Right atrium auricular region (tissue), 2 donors: ENCODE data around the gene DNM2. TPM values are rescaled to one million over a fixed set of nuclear protein-coding genes. Genes with fewer than 3 reads are reported as not detected.

Experiments
- DNase-seq: peaks from one replicate; pipeline ENCODE4 v3.0.0-alpha.2; 2019; ENCODE audit warnings: low spot score
- H3K27ac ChIP-seq, 2 donors: fragments of 200-600 bp; sonication (generic); 1 replicate in 1 of 2; 2 replicates in 1 of 2; pipeline ENCODE4 v1.5.1; 2016 to 2019
- H3K27me3 ChIP-seq, 2 donors: fragments of 200-600 bp; sonication (generic); one replicate each; pipeline versions ENCODE4 v1.5.1 to v1.6.0; 2017 to 2019
- H3K36me3 ChIP-seq: fragments of 200-600 bp; sonication (generic); one replicate; pipeline ENCODE4 v1.5.1; 2016
- H3K4me1 ChIP-seq, 2 donors: fragments of 200-600 bp; sonication (generic); one replicate each; pipeline versions ENCODE4 v1.5.1 to v1.6.0; 2017 to 2019
- H3K4me3 ChIP-seq, 2 donors: fragments of 200-600 bp; sonication (generic); 1 replicate in 1 of 2; 2 replicates in 1 of 2; pipeline ENCODE4 v1.5.1; 2017 to 2019; ENCODE audit warnings: mild to moderate bottlenecking in 1 of 2, moderate library complexity in 1 of 2
- H3K9me3 ChIP-seq, 2 donors: fragments of 200-600 bp; sonication (generic); one replicate each; pipeline ENCODE4 v1.5.1; 2019
- CTCF ChIP-seq, 2 donors: fragments of 200-600 bp; sonication (generic); IDR thresholded peaks; one replicate each; pipeline ENCODE4 v1.5.1; 2019; ENCODE audit warnings: antibody characterized with exemption in 2 of 2
- total RNA-seq, 2 donors: library from RNA; depleted of rRNA; stranded (reverse); fragments of >200 nt; gene quantifications; one replicate each; pipeline ENCODE4 v1.1.0, GENCODE V29; 2016

Gene DNM2
- total RNA-seq, 2 donors from 2014 or later: 111 to 144 TPM

GRCh38 chr19:10682397-10683063 is 35.3 kb upstream of the DNM2 start:
- Histone ChIP-seq H3K36me3 (peaks cover 98% of the 10 kb centered on the region), H3K27ac (no peak overlapping the region), H3K4me3 (no peak overlapping the region), H3K9me3 (no peaks in the 10 kb centered on the region), H3K4me1 (peaks cover 0 to 15% of the 10 kb centered on the region in 2 donors), H3K27me3 (no peaks in the 10 kb centered on the region)
- TF ChIP-seq CTCF (IDR thresholded peaks at IDR 0.05): no peak
- DNase-seq: no peak

GRCh38 chr19:10683064-10683426 is 34.8 kb upstream of the DNM2 start:
- no peak overlapping the region for H3K4me3 ChIP-seq
- no peak overlapping the region for H3K27ac ChIP-seq
- H3K4me1 ChIP-seq: peaks cover 0 to 19% of the 10 kb centered on the region in 2 donors
- H3K36me3 ChIP-seq: peaks cover 98% of the 10 kb centered on the region
- no peaks in the 10 kb centered on the region for H3K27me3 ChIP-seq
- TF ChIP-seq CTCF (IDR thresholded peaks at IDR 0.05): no peak
- DNase-seq: no peak
- H3K9me3 ChIP-seq: no peaks in the 10 kb centered on the region

DNA sequence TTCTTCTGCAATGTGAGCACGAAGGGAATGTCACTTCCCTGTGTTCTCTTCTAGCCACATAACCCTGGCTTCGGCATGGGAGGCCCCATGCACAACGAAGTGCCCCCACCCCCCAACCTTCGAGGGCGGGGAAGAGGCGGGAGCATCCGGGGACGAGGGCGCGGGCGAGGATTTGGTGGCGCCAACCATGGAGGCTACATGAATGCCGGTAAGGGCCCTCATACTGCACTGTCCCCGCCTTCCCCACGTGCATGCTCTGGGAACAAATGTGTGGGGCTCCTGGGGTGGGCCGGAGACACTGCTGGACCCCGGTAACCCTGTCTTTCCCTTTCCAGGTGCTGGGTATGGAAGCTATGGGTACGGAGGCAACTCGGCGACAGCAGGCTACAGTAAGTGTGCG is 34.3 kb upstream of the DNM2 start:
- Histone ChIP-seq H3K27ac (no peak overlapping the region), H3K27me3 (no peaks in the 10 kb centered on the region), H3K36me3 (peaks cover 98% of the 10 kb centered on the region), H3K4me3 (no peak overlapping the region), H3K9me3 (no peaks in the 10 kb centered on the region), H3K4me1 (peaks cover 0 to 19% of the 10 kb centered on the region in 2 donors)
- TF ChIP-seq CTCF (IDR thresholded peaks at IDR 0.05): no peak
- DNase-seq: no peak

DNA sequence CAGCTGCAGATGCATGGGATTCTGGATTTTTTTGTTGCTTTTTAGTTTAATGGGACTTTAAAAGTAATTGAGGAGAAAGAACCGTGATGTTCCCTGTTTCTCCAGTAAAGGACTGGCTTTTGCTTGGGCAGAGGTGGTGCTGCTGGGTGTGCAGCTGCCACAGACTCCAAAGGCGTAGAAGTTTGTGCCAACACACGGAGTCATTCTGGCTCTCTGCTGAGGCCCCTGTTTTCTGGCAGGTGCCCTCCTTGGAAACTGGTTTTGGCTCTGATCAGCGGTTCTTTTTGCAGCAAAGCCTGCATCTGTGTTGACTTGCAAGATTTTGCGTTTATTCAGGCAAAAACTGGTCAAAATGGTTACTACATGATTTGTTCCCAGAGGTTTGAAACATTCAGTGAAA is 32.7 kb upstream of the DNM2 start:
- Histone ChIP-seq H3K4me1 (peaks cover 0 to 19% of the 10 kb centered on the region in 2 donors), H3K27ac (peak overlapping the region in 1 of 2 donors; percentile 77), H3K9me3 (no peaks in the 10 kb centered on the region), H3K4me3 (no peak overlapping the region), H3K27me3 (no peaks in the 10 kb centered on the region), H3K36me3 (peaks cover 98% of the 10 kb centered on the region)
- TF ChIP-seq CTCF (IDR thresholded peaks at IDR 0.05): no peak
- DNase-seq: no peak

DNA sequence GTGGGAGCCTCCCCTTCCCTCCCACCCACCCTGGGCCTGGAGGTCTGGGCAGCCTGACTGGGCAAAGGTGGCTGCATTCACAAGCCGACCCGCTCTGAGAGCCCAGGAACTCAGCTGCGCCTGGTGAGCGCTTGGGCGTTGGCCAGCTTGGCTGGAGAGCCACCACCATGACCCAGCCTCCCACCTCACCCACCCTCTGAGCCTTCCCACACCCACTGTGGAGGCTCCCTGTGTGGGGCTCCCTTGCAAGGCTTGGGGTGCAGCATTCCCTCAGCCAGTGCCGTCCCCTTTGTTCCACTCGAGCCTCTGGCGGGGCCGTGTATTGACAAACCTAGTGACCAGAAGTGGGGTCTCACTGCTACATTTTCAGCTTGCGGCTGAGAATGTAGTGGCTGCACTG is 31.7 kb upstream of the DNM2 start:
- H3K36me3 ChIP-seq: peaks cover 98% of the 10 kb centered on the region
- H3K4me3 ChIP-seq: no peak overlapping the region
- peaks cover 0 to 19% of the 10 kb centered on the region in 2 donors for H3K4me1 ChIP-seq
- no peaks in the 10 kb centered on the region for H3K9me3 ChIP-seq
- TF ChIP-seq CTCF (IDR thresholded peaks at IDR 0.05): no peak
- DNase-seq: no peak
- H3K27me3 ChIP-seq: no peaks in the 10 kb centered on the region
- peak overlapping the region; percentile 51 to 77 for H3K27ac ChIP-seq
